Left hindlimb (tissue), 1 donor: ENCODE data around the gene SELPLG.
"Not testable (repeated sequence)": the region's sequence is repeated elsewhere in the genome, so short reads cannot be mapped to it uniquely, and the experiment has no call there.

Source experiments
- DNase-seq: peaks from one replicate; pipeline ENCODE4 v3.0.0-alpha.2; 2018

SELPLG gene

GRCh38 chr12:108637222-108637971 is 3.7 kb upstream of the SELPLG start:
- DNase-seq: no peak

GRCh38 chr12:108635997-108636808 is 2.5 kb upstream of the SELPLG start:
- no peak for DNase-seq

GRCh38 chr12:108635201-108635996 is 1.7 kb upstream of the SELPLG start:
- DNase-seq: no peak

GRCh38 chr12:108634341-108634751 is 652 bp upstream of the SELPLG start:
- no peak for DNase-seq

- no peak for DNase-seq
These were observed 587 bp downstream of the SELPLG start for GRCh38 chr12:108633081-108633533.

GRCh38 chr12:108631261-108631660 is 2.4 kb downstream of the SELPLG start:
- not testable (repeated sequence) for DNase-seq

- no peak for DNase-seq
These were observed 3.0 kb downstream of the SELPLG start for GRCh38 chr12:108630481-108631207.

- no peak for DNase-seq
These were observed 3.7 kb downstream of the SELPLG start for GRCh38 chr12:108629824-108630476.

- no peak for DNase-seq
These were observed 4.5 kb downstream of the SELPLG start for GRCh38 chr12:108629151-108629550.

GRCh38 chr12:108627134-108627920 is 6.4 kb downstream of the SELPLG start:
- DNase-seq: no peak

- no peak for DNase-seq
These were observed 8.5 kb downstream of the SELPLG start for GRCh38 chr12:108625228-108625627.

- DNase-seq: no peak
These were observed 10.1 kb downstream of the SELPLG start for GRCh38 chr12:108623577-108623976.

- no peak for DNase-seq
These were observed 10.7 kb downstream of the SELPLG start for GRCh38 chr12:108622921-108623514.

GRCh38 chr12:108622421-108622820 is 11.3 kb downstream of the SELPLG start:
- no peak for DNase-seq

GRCh38 chr12:108621161-108621560 is 12.5 kb downstream of the SELPLG start:
- DNase-seq: no peak

- DNase-seq: no peak
These were observed 13.3 kb downstream of the SELPLG start for GRCh38 chr12:108620236-108620879.

- no peak for DNase-seq
These were observed 14.1 kb downstream of the SELPLG start for GRCh38 chr12:108619369-108620160.

- not testable (repeated sequence) for DNase-seq
These were observed 14.8 kb downstream of the SELPLG start for GRCh38 chr12:108618953-108619274.
